Endothelial cell of umbilical vein (primary cell): ENCODE results near the gene PFKFB4. TPM values are rescaled to one million over a fixed set of nuclear protein-coding genes. Genes with fewer than 3 reads are reported as not detected.

Experiments used
- BruUV-seq: library from RNA; stranded (reverse); fragments of 400-500 nt; replicated peaks from 2 replicates; lab custom pipeline; 2021; lab: Mats Ljungman, UMichigan
- CTCF ChIA-PET: fragments of 300-600, 350-600 bp; sonication (Branson Sonifier 250); formaldehyde crosslinking; loops from one replicate; lab custom pipeline; 2021; ENCODE audit warnings: antibody characterized with exemption, inconsistent platforms; lab: Charles Lee
- POLR2A ChIA-PET: fragments of 300-600, 350-600 bp; sonication (Branson Sonifier 250); formaldehyde crosslinking; loops from one replicate; lab custom pipeline; 2021; ENCODE audit warnings: antibody characterized with exemption, inconsistent platforms; lab: Charles Lee
- DNase-seq: peaks from one replicate; pipeline ENCODE4 v3.0.0-alpha.2; 2011; ENCODE audit warnings: low read depth, low spot score
- FAIRE-seq: peaks from 2 replicates; lab custom pipeline; 2011; peaks lifted over from hg19 to GRCh38; lab: Jason Lieb, UNC
- H2AFZ ChIP-seq: 2 replicates; pipeline ENCODE4 v1.6.0; 2012; ENCODE audit warnings: low read depth, low read length, control low read depth, inconsistent platforms
- H3K27ac ChIP-seq: 2 replicates; pipeline ENCODE4 v1.5.1; 2011; ENCODE audit warnings: low read depth, mild to moderate bottlenecking, control low read depth, low read length, moderate library complexity; ENCODE audit not compliant: insufficient read depth
- H3K27me3 ChIP-seq, 2 experiments: 2 replicates each; pipeline versions ENCODE4 v1.6.0 to v1.6.1; 2011; ENCODE audit warnings: low read length in 2 of 2, mixed read lengths in 1 of 2; ENCODE audit not compliant: control insufficient read depth in 2 of 2, insufficient read depth in 2 of 2
- H3K36me3 ChIP-seq, 2 experiments: 2 replicates in 1 of 2; 3 replicates in 1 of 2; pipeline ENCODE4 v1.5.1; 2011; ENCODE audit warnings: low read length in 2 of 2, mild to moderate bottlenecking in 1 of 2, moderate library complexity in 1 of 2; ENCODE audit not compliant: control insufficient read depth in 2 of 2, insufficient read depth in 2 of 2; ENCODE audit errors: extremely low read depth in 1 of 2
- H3K4me1 ChIP-seq: 3 replicates; pipeline ENCODE4 v1.5.1; 2011; ENCODE audit warnings: mild to moderate bottlenecking, low read length; ENCODE audit not compliant: control insufficient read depth, insufficient read depth; ENCODE audit errors: extremely low read depth
- H3K4me2 ChIP-seq: 2 replicates; pipeline ENCODE4 v1.6.1; 2011; ENCODE audit warnings: low read length, control low read depth, mixed read lengths; ENCODE audit not compliant: insufficient read depth
- H3K4me3 ChIP-seq, 3 experiments: fragments of 200-600 bp in 1 of 3; sonication (generic), shearing (Covaris generic) in 1 of 3; replicated peaks in 1 of 3; 2 replicates each; pipeline ENCODE4 v1.5.1; 2011 to 2016; ENCODE audit warnings: control low read depth in 3 of 3, low read length in 3 of 3, mild to moderate bottlenecking in 2 of 3, inconsistent platforms in 1 of 3, low read depth in 1 of 3, moderate library complexity in 1 of 3; ENCODE audit not compliant: insufficient read depth in 1 of 3
- H3K79me2 ChIP-seq: 2 replicates; pipeline ENCODE4 v1.6.0; 2012; ENCODE audit warnings: low read length, inconsistent platforms; ENCODE audit not compliant: control insufficient read depth, insufficient read depth
- H3K9ac ChIP-seq: replicated peaks from 2 replicates; pipeline ENCODE3; 2011; ENCODE audit warnings: low read length, control low read depth; ENCODE audit not compliant: insufficient read depth; ENCODE audit errors: extremely low read depth
- H3K9me1 ChIP-seq: replicated peaks from 3 replicates; pipeline ENCODE4 v1.6.0; 2011; ENCODE audit warnings: mild to moderate bottlenecking, low read length; ENCODE audit not compliant: control insufficient read depth, insufficient read depth; ENCODE audit errors: extremely low read depth
- H3K9me3 ChIP-seq: replicated peaks from 2 replicates; pipeline ENCODE4 v1.5.1; 2012; ENCODE audit warnings: low read length, inconsistent platforms; ENCODE audit not compliant: control insufficient read depth, insufficient read depth
- H4K20me1 ChIP-seq: replicated peaks from 2 replicates; pipeline ENCODE3; 2011; ENCODE audit warnings: mild to moderate bottlenecking, low read length; ENCODE audit not compliant: control insufficient read depth, insufficient read depth; ENCODE audit errors: extremely low read depth
- CTCF ChIP-seq, 2 donors: IDR thresholded peaks; 1 replicate in 1 of 2; 2 replicates in 1 of 2; pipeline ENCODE4 v1.5.1; 2011; ENCODE audit warnings: low read length in 2 of 2, mild to moderate bottlenecking in 2 of 2, moderate library complexity in 2 of 2, control low read depth in 1 of 2, inconsistent platforms in 1 of 2, low read depth in 1 of 2; ENCODE audit not compliant: insufficient read depth in 1 of 2; ENCODE audit errors: extremely low read depth in 1 of 2
- EZH2 ChIP-seq: IDR thresholded peaks from 2 replicates; pipeline ENCODE4 v1.6.1; 2012; ENCODE audit warnings: borderline replicate concordance, low read depth, mild to moderate bottlenecking, moderate library complexity, low read length, inconsistent platforms; ENCODE audit not compliant: severe bottlenecking
- FOS ChIP-seq: IDR thresholded peaks from 2 replicates; pipeline ENCODE4 v1.6.1; 2011; ENCODE audit warnings: mild to moderate bottlenecking, low read length, moderate library complexity, borderline replicate concordance; ENCODE audit not compliant: insufficient read depth
- GATA2 ChIP-seq: IDR thresholded peaks from 2 replicates; pipeline ENCODE4 v1.7.0; 2011; ENCODE audit warnings: low read depth, mild to moderate bottlenecking, moderate library complexity, mixed read lengths, low read length; ENCODE audit not compliant: insufficient read length, insufficient read depth
- JUN ChIP-seq: IDR thresholded peaks from 2 replicates; pipeline ENCODE4 v1.6.1; 2011; ENCODE audit warnings: borderline replicate concordance, low read depth; ENCODE audit not compliant: insufficient read length, insufficient read depth
- MYC ChIP-seq: IDR thresholded peaks from one replicate; pipeline ENCODE4 v1.6.1; 2011; ENCODE audit warnings: mild to moderate bottlenecking, low read depth, low read length
- POLR2A ChIP-seq: IDR thresholded peaks from 2 replicates; pipeline ENCODE4 v1.6.1; 2012; ENCODE audit warnings: low read depth, mild to moderate bottlenecking, control low read depth, low read length
- POLR2AphosphoS5 ChIP-seq: IDR thresholded peaks from 2 replicates; pipeline ENCODE4 v1.6.1; 2012; ENCODE audit warnings: low read depth, mild to moderate bottlenecking, control low read depth, low read length, moderate library complexity; ENCODE audit not compliant: insufficient read depth
- dilution Hi-C: fragments of 300-500 bp; cut with MboI; formaldehyde crosslinking; loops from one replicate; pipeline ENCODE4 v1.15.0; 2019; ENCODE audit warnings: low sequenced_read_pairs; ENCODE audit not compliant: extremely low pct_ligation_motif_present
- intact Hi-C: fragments of 100-400 bp; cut with micrococcal nuclease; formaldehyde crosslinking; loops from one replicate; pipeline ENCODE4 v1.10.0; 2022
- polyA plus RNA-seq, 4 experiments: library from polyadenylated mRNA; depleted of rRNA in 3 of 4; stranded (reverse) in 3 of 4; unstranded in 1 of 4; fragments of >200 nt; gene quantifications; 2 replicates each; pipeline versions ENCODE4 v1.2.1 to v1.2.3, GENCODE V29; 2011 to 2012; ENCODE audit warnings: missing spikeins in 1 of 4
- total RNA-seq: library from RNA; stranded (reverse); gene quantifications from 2 replicates; pipeline ENCODE4 v1.2.3, GENCODE V29; 2021
- TF ChIP-seq, protein P1 (sequence below): IDR thresholded peaks from 2 replicates; pipeline ENCODE4 v1.6.1; 2011; ENCODE audit not compliant: insufficient read depth, insufficient read length

Gene PFKFB4
- total and polyA plus RNA-seq, 2 donors (not counting 3 experiments of a cell fraction or from before 2014, with no cell fraction given): 4.0 to 4.2 TPM

- H3K27me3 ChIP-seq: no peaks in the 10 kb centered on the region
- no peak overlapping the region for H3K4me3 ChIP-seq
- H3K36me3 ChIP-seq: no peaks in the 10 kb centered on the region
- FAIRE-seq (peak; percentile 78), DNase-seq (peak; percentile 61)
- BruUV-seq: no TSS peak
- no peaks in the 10 kb centered on the region for H3K9me3 ChIP-seq
- CTCF ChIA-PET: interaction anchor here (0.6 to 1.5 kb wide), 5 partner anchors 15 to 129 kb away, joined by 3 to 6 read pairs (median 3); no protein-coding TSS in a partner anchor
- no peaks in the 10 kb centered on the region for H3K79me2 ChIP-seq
- no peaks in the 10 kb centered on the region for H4K20me1 ChIP-seq
- no peaks in the 10 kb centered on the region for H3K9me1 ChIP-seq
- TF ChIP-seq POLR2AphosphoS5 (peak; percentile 66), FOS (peak; percentile 91), GATA2 (no peak), POLR2A (no peak), EZH2 (no peak), MYC (no peak), JUN (peak; percentile 51), CTCF (IDR thresholded peaks at IDR 0.05; ENCODE audit: extremely low read depth in 1 of 2, insufficient read depth in 1 of 2, low read depth in 1 of 2, low read length in 2 of 2) (peak in 1 of 2 donors; percentile 10)
- TF ChIP-seq, protein P1, sequence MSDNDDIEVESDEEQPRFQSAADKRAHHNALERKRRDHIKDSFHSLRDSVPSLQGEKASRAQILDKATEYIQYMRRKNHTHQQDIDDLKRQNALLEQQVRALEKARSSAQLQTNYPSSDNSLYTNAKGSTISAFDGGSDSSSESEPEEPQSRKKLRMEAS: no peak
- H3K4me2 ChIP-seq: peak overlapping the region; percentile 38
- intact Hi-C loops: no loop called here
- H3K9ac ChIP-seq: peak overlapping the region; percentile 51
- dilution Hi-C loops: no loop called here
- H3K4me1 ChIP-seq: peaks cover 21% of the 10 kb centered on the region
- peak overlapping the region; percentile 76 for H3K27ac ChIP-seq
- POLR2A ChIA-PET: no interaction called here
- H2AFZ ChIP-seq: peak overlapping the region; percentile 95
These were observed 7.4 kb upstream of the PFKFB4 start for GRCh38 chr3:48564022-48564421.
